Right lobe of liver (tissue), 6 donors: ENCODE data around the gene ADAR. TPM values are rescaled to one million over a fixed set of nuclear protein-coding genes. Genes with fewer than 3 reads are reported as not detected.

Experiments
- ATAC-seq, 4 donors: fragments of 200-7000 bp; cut with Tn5 transposase; one replicate each; pipeline ENCODE4 v1.9.1; 2020; ENCODE audit warnings: mild to moderate bottlenecking in 4 of 4, moderate library complexity in 4 of 4
- DNase-seq, 3 donors: peaks; one replicate each; pipeline ENCODE4 v3.0.0-alpha.2; 2020
- H3K27ac ChIP-seq, 3 donors: fragments of 200-600 bp; one replicate each; pipeline ENCODE4 v1.8.0; 2022
- H3K27me3 ChIP-seq, 2 donors: fragments of 200-600 bp; one replicate each; pipeline ENCODE4 v1.8.0; 2022
- H3K36me3 ChIP-seq, 4 donors: fragments of 200-600 bp; sonication (generic) in 1 of 4; one replicate each; pipeline versions ENCODE4 v1.5.1 to v1.8.0; 2017 to 2022; ENCODE audit warnings: control low read depth in 1 of 4
- H3K4me1 ChIP-seq, 4 donors: fragments of 200-600 bp; sonication (generic) in 1 of 4; one replicate each; pipeline versions ENCODE4 v1.5.1 to v1.8.0; 2017 to 2022; ENCODE audit warnings: control low read depth in 1 of 4
- H3K4me3 ChIP-seq, 3 donors: fragments of 200-600 bp; one replicate each; pipeline ENCODE4 v1.8.0; 2022
- H3K9me3 ChIP-seq, 4 donors: fragments of 200-600 bp; sonication (generic) in 1 of 4; one replicate each; pipeline versions ENCODE4 v1.5.1 to v1.8.0; 2017 to 2022; ENCODE audit warnings: control low read depth in 1 of 4
- CTCF ChIP-seq, 4 donors: fragments of 200-600 bp in 3 of 4; fragments of 450-650 bp in 1 of 4; IDR thresholded peaks; one replicate each; pipeline versions ENCODE4 v1.5.1 to v1.8.0; 2016 to 2022; ENCODE audit warnings: antibody characterized with exemption in 4 of 4, mild to moderate bottlenecking in 2 of 4
- POLR2A ChIP-seq: fragments of 450-650 bp; IDR thresholded peaks from one replicate; pipeline ENCODE4 v1.6.1; 2017; ENCODE audit warnings: antibody characterized with exemption, mild to moderate bottlenecking
- WGBS: methylation state at CpG from one replicate; pipeline ENCODE4 v1.1.6; 2018; ENCODE audit warnings: low coverage, low lambda C conversion rate; ENCODE audit not compliant: insufficient coverage; ENCODE audit errors: missing lambda C conversion rate; 5-methylcytosine and 5-hydroxymethylcytosine counted together
- intact Hi-C, 2 donors: fragments of 100-400 bp; cut with DNase I; formaldehyde crosslinking; loops; one replicate each; pipeline versions ENCODE4 v1.11.2 to v1.14.1; 2022
- total RNA-seq, 6 experiments: library from RNA; depleted of rRNA in 2 of 6; stranded (reverse); fragments of >200 nt in 2 of 6; fragmentation: NEBNext Ultra II Directional in 3 of 6; extraction: Animal tissue kit (Norgen Biotek cat#: 25700) in 3 of 6; gene quantifications; one replicate each; pipeline versions ENCODE4 v1.1.0 to v1.2.4, GENCODE V29; 2016 to 2023
- donor health status: DM: no; HTN: yes; CAD: no.
- donor health status: DM: no; HTN: no; CAD: no.
- donor health status: DM: no; HTN: no; CAD: no.
- donor health status: DM: no; HTN: yes; CAD: no.
- donor health status: DM: no; HTN: yes; CAD: no.

The ADAR gene
- total RNA-seq, 6 experiments from 2014 or later = 69.9 to 105 (median 78.7) TPM

GRCh38 chr1:154539486-154540483, 68.2 kb downstream of the ADAR start:
- ATAC-seq (no peak), DNase-seq (no peak)
- H3K27ac ChIP-seq = no peak overlapping the region
- no peaks in the 10 kb centered on the region for H3K9me3 ChIP-seq
- intact Hi-C loops = loop anchor here in 1 of 2 donors (10.0 kb wide), 1 partner anchor 65 kb away; no protein-coding TSS in a partner anchor
- no peak for TF ChIP-seq CTCF (IDR thresholded peaks at IDR 0.05)
- no peak overlapping the region for H3K4me3 ChIP-seq
- H3K27me3 ChIP-seq = no peaks in the 10 kb centered on the region
- H3K36me3 ChIP-seq = no peaks in the 10 kb centered on the region
- no peaks in the 10 kb centered on the region for H3K4me1 ChIP-seq
- WGBS = 84% methylated on average over 8 of the region's 9 CpGs

GRCh38 chr1:154536570-154536969, 71.4 kb downstream of the ADAR start:
- intact Hi-C loops = no loop called here
- Histone ChIP-seq H3K27me3 (no peaks in the 10 kb centered on the region), H3K4me3 (no peak overlapping the region), H3K27ac (no peak overlapping the region), H3K36me3 (no peaks in the 10 kb centered on the region), H3K4me1 (no peaks in the 10 kb centered on the region), H3K9me3 (no peaks in the 10 kb centered on the region)
- ATAC-seq (no peak), DNase-seq (no peak)
- WGBS = 75% methylated on average over 7 of the region's 7 CpGs
- no peak for TF ChIP-seq CTCF (IDR thresholded peaks at IDR 0.05)
- TF ChIP-seq POLR2A = no peak

- no peaks in the 10 kb centered on the region for H3K36me3 ChIP-seq
- peak; percentile 49 to 72 (median 63) for TF ChIP-seq CTCF (IDR thresholded peaks at IDR 0.05)
- TF ChIP-seq POLR2A = no peak
- WGBS = 43% methylated on average over 11 of the region's 11 CpGs
- no peak overlapping the region for H3K4me3 ChIP-seq
- H3K27me3 ChIP-seq = no peaks in the 10 kb centered on the region
- intact Hi-C loops = no loop called here
- H3K9me3 ChIP-seq = no peaks in the 10 kb centered on the region
- DNase-seq (peak in 2 of 3 donors; percentile 37 to 63), ATAC-seq (peak; percentile 88 to 94 (median 92))
- H3K27ac ChIP-seq = no peak overlapping the region
- no peaks in the 10 kb centered on the region for H3K4me1 ChIP-seq
Measured at GRCh38 chr1:154533952-154534844, 73.8 kb downstream of the ADAR start.

Other genes starting within 250 kb of the ADAR start
- gene IL6R, start 202.8 kb downstream of the ADAR start, total RNA-seq = 100 to 1,000 TPM in 2 of 6 experiments, 10 to 100 TPM in 4; 32.2 to 145 (median 68.2) TPM
- 1 to 10 TPM in 5 of 6 experiments, under 1 TPM in 1; 0.92 to 2.2 (median 1.4) TPM for gene TDRD10, start 106.0 kb downstream of the ADAR start, total RNA-seq
- gene SHE, start 105.8 kb downstream of the ADAR start, total RNA-seq = 1 to 10 TPM; 4.0 to 5.6 (median 4.7) TPM
- gene UBE2Q1, start 49.5 kb downstream of the ADAR start, total RNA-seq = 10 to 100 TPM; 23.6 to 48.6 (median 33.1) TPM
- under 1 TPM in 1 of 6 experiments, not detected in 5; 0.07 TPM for gene CHRNB2, start 40.4 kb downstream of the ADAR start, total RNA-seq